Ammon's horn (tissue), 1 donor: Measurements from ENCODE around the gene MAML1.

ENCODE experiments used
- DNase-seq: peaks from one replicate; pipeline ENCODE4 v3.0.0-alpha.2; 2016; ENCODE audit warnings: low spot score

The MAML1 gene

GRCh38 chr5:179823937-179824744, 91.5 kb downstream of the MAML1 start:
- no peak for DNase-seq

DNA sequence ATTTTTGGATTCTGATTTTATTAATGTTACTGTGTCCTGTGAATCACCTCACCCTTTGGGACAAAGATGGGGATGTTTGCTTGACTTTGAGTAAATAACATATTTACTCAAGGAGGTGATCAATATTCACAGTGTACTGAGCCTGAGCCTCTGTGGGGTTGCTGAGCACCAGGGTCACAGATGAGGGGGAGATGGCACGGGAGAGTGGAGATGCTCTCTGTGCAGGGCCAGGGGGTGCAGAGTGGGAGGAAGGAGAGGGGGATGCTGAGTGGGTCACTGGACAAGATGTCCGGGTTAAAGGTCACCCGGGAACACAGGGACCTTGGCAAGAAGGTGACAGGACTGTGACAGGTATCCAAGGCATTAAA, 92.1 kb downstream of the MAML1 start:
- no peak for DNase-seq

DNA sequence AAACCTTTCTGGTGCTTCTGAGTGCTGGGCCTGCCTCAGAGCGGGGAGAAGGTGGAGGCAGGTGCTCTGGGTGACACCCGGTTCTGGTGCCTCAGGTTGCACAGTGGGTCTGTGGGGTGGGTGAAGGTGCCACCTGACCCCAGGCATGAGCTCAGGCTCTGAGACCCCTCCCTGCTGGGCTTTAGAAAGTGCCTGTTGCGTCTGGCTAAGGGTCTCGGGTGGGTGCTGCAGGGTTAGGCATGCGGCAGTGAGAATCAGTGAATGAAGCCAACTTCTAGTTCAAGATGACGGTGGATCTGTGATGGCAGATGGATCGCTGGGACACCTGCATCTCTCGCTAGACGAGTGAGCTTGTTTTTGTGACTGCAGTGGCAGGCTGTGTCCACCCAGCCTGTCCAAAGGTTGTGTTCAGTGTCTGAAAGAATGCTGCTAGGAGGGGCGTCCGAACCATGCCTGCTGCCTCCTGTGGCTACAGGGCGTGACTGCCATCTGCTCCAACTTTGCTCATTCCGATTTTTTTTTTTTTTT, 93.1 kb downstream of the MAML1 start:
- no peak for DNase-seq
